Vagina (tissue), 2 donors: ENCODE results near the gene IRF2BPL. TPM values are rescaled to one million over a fixed set of nuclear protein-coding genes. Genes with fewer than 3 reads are reported as not detected.

Experiments
- DNase-seq, 2 donors: peaks; one replicate each; pipeline ENCODE4 v3.0.0-alpha.2; 2017; ENCODE audit errors: extremely low spot score in 2 of 2
- H3K27ac ChIP-seq: fragments of 200-600 bp; sonication (generic); one replicate; pipeline ENCODE4 v1.5.1; 2019
- H3K27me3 ChIP-seq: fragments of 200-600 bp; sonication (generic); one replicate; pipeline ENCODE4 v1.5.1; 2019
- H3K36me3 ChIP-seq, 2 donors: fragments of 200-600 bp; sonication (generic); one replicate each; pipeline ENCODE4 v1.5.1; 2017 to 2019
- H3K4me1 ChIP-seq: fragments of 200-600 bp; sonication (generic); one replicate; pipeline ENCODE4 v1.5.1; 2019
- H3K4me3 ChIP-seq, 2 donors: fragments of 200-600 bp; sonication (generic); 1 replicate in 1 of 2; 2 replicates in 1 of 2; pipeline ENCODE4 v1.5.1; 2016 to 2019
- H3K9me3 ChIP-seq: fragments of 200-600 bp; sonication (generic); one replicate; pipeline ENCODE4 v1.5.1; 2019
- CTCF ChIP-seq, 3 experiments: fragments of 450-650 bp in 2 of 3; fragments of 200-600 bp in 1 of 3; sonication (generic) in 1 of 3; IDR thresholded peaks; one replicate each; pipeline ENCODE4 v1.5.1; 2017 to 2019; ENCODE audit warnings: antibody characterized with exemption in 3 of 3, mild to moderate bottlenecking in 2 of 3, moderate library complexity in 2 of 3
- POLR2A ChIP-seq, 2 donors: fragments of 450-650 bp; IDR thresholded peaks; one replicate each; pipeline ENCODE4 v1.6.1; 2017; ENCODE audit warnings: antibody characterized with exemption in 2 of 2, mild to moderate bottlenecking in 2 of 2, moderate library complexity in 2 of 2
- POLR2AphosphoS5 ChIP-seq, 2 donors: sonication (generic); formaldehyde crosslinking; IDR thresholded peaks; one replicate each; pipeline ENCODE4 v1.9.0; 2017; ENCODE audit warnings: antibody characterized with exemption in 2 of 2, mild to moderate bottlenecking in 2 of 2, low read depth in 1 of 2; ENCODE audit not compliant: insufficient read depth in 1 of 2
- intact Hi-C: fragments of 100-400 bp; cut with DNase I; formaldehyde crosslinking; loops from one replicate; pipeline ENCODE4 v1.15.1; 2023
- total RNA-seq: library from RNA; depleted of rRNA; stranded (reverse); fragments of >200 nt; gene quantifications from one replicate; pipeline ENCODE4 v1.2.3, GENCODE V29; 2016

Gene IRF2BPL
- total RNA-seq, 1 donor from 2014 or later: 51.1 TPM

- no peak overlapping the region for H3K4me3 ChIP-seq
- no peak overlapping the region for H3K27ac ChIP-seq
- no peak for TF ChIP-seq CTCF (IDR thresholded peaks at IDR 0.05)
- TF ChIP-seq POLR2AphosphoS5 (IDR thresholded peaks at IDR 0.05; ENCODE audit: insufficient read depth in 1 of 2, low read depth in 1 of 2): no peak
- TF ChIP-seq POLR2A (IDR thresholded peaks at IDR 0.05): no peak
- no peaks in the 10 kb centered on the region for H3K36me3 ChIP-seq
- intact Hi-C loops: no loop called here
- H3K9me3 ChIP-seq: no peaks in the 10 kb centered on the region
- DNase-seq: no peak
- H3K27me3 ChIP-seq: no peaks in the 10 kb centered on the region
- peaks cover 11% of the 10 kb centered on the region for H3K4me1 ChIP-seq
Observed at GRCh38 chr14:77014734-77015133, 13.8 kb downstream of the IRF2BPL start.

- intact Hi-C loops: no loop called here
- H3K4me3 ChIP-seq: no peak overlapping the region
- H3K4me1 ChIP-seq: peaks cover 16% of the 10 kb centered on the region
- TF ChIP-seq POLR2AphosphoS5 (IDR thresholded peaks at IDR 0.05; ENCODE audit: insufficient read depth in 1 of 2, low read depth in 1 of 2): no peak
- TF ChIP-seq CTCF (IDR thresholded peaks at IDR 0.05): no peak
- no peak for TF ChIP-seq POLR2A (IDR thresholded peaks at IDR 0.05)
- H3K27me3 ChIP-seq: no peaks in the 10 kb centered on the region
- no peak overlapping the region for H3K27ac ChIP-seq
- H3K9me3 ChIP-seq: no peaks in the 10 kb centered on the region
- DNase-seq: no peak
- no peaks in the 10 kb centered on the region for H3K36me3 ChIP-seq
Observed at GRCh38 chr14:77014004-77014604, 14.4 kb downstream of the IRF2BPL start.

- Histone ChIP-seq H3K27me3 (no peaks in the 10 kb centered on the region), H3K4me3 (no peak overlapping the region), H3K9me3 (no peaks in the 10 kb centered on the region), H3K27ac (no peak overlapping the region), H3K36me3 (no peaks in the 10 kb centered on the region), H3K4me1 (peaks cover 33% of the 10 kb centered on the region)
- TF ChIP-seq CTCF (IDR thresholded peaks at IDR 0.05): no peak
- no peak for TF ChIP-seq POLR2A (IDR thresholded peaks at IDR 0.05)
- TF ChIP-seq POLR2AphosphoS5 (IDR thresholded peaks at IDR 0.05; ENCODE audit: insufficient read depth in 1 of 2, low read depth in 1 of 2): no peak
- no peak for DNase-seq
- intact Hi-C loops: no loop called here
Observed at GRCh38 chr14:77012193-77012765, 16.2 kb downstream of the IRF2BPL start.

GRCh38 chr14:77011245-77011644 lies 17.3 kb downstream of the IRF2BPL start:
- H3K4me1 ChIP-seq: peaks cover 44% of the 10 kb centered on the region
- H3K27me3 ChIP-seq: no peaks in the 10 kb centered on the region
- no peak for TF ChIP-seq CTCF (IDR thresholded peaks at IDR 0.05)
- TF ChIP-seq POLR2A (IDR thresholded peaks at IDR 0.05): no peak
- TF ChIP-seq POLR2AphosphoS5 (IDR thresholded peaks at IDR 0.05; ENCODE audit: insufficient read depth in 1 of 2, low read depth in 1 of 2): no peak
- no peaks in the 10 kb centered on the region for H3K9me3 ChIP-seq
- intact Hi-C loops: no loop called here
- no peak overlapping the region for H3K4me3 ChIP-seq
- DNase-seq: no peak
- H3K27ac ChIP-seq: no peak overlapping the region
- no peaks in the 10 kb centered on the region for H3K36me3 ChIP-seq

- no peaks in the 10 kb centered on the region for H3K9me3 ChIP-seq
- no peak overlapping the region for H3K4me3 ChIP-seq
- no peaks in the 10 kb centered on the region for H3K27me3 ChIP-seq
- TF ChIP-seq CTCF (IDR thresholded peaks at IDR 0.05) (no peak), POLR2A (IDR thresholded peaks at IDR 0.05) (no peak), POLR2AphosphoS5 (IDR thresholded peaks at IDR 0.05; ENCODE audit: insufficient read depth in 1 of 2, low read depth in 1 of 2) (no peak)
- peaks cover 48% of the 10 kb centered on the region for H3K4me1 ChIP-seq
- H3K36me3 ChIP-seq: no peaks in the 10 kb centered on the region
- H3K27ac ChIP-seq: no peak overlapping the region
- DNase-seq: no peak
- intact Hi-C loops: no loop called here
Observed at GRCh38 chr14:77009014-77009413, 19.5 kb downstream of the IRF2BPL start.
